WTC11 (cell line): ENCODE data around the gene CTNNA1. TPM values are rescaled to one million over a fixed set of nuclear protein-coding genes. Genes with fewer than 3 reads are reported as not detected.

Source experiments
- ATAC-seq: fragments of 200-7000 bp; cut with Tn5 transposase; 2 replicates; pipeline ENCODE4 v1.10.0; 2021; ENCODE audit warnings: mild to moderate bottlenecking, moderate library complexity
- CTCF ChIA-PET: fragments of 300-600 bp; sonication (Branson Sonifier 250); formaldehyde crosslinking; loops from one replicate; lab custom pipeline; 2021; ENCODE audit warnings: antibody characterized with exemption; lab: Charles Lee
- POLR2A ChIA-PET: fragments of 350-600 bp; sonication (Branson Sonifier 250); formaldehyde crosslinking; loops from one replicate; lab custom pipeline; 2021; ENCODE audit warnings: antibody characterized with exemption; lab: Charles Lee
- DNase-seq: peaks from one replicate; pipeline ENCODE4 v3.0.0; 2021; ENCODE audit warnings: low spot score
- H3K27ac Mint-ChIP-seq: 2 replicates; pipeline ENCODE4 v1.8.0; 2021; ENCODE audit warnings: mixed read lengths
- H3K27me3 Mint-ChIP-seq: 2 replicates; pipeline ENCODE4 v1.8.0; 2021; ENCODE audit warnings: low read depth, mild to moderate bottlenecking, moderate library complexity, mixed read lengths
- H3K36me3 Mint-ChIP-seq: 2 replicates; pipeline ENCODE4 v1.8.0; 2021; ENCODE audit warnings: mixed read lengths
- H3K4me1 Mint-ChIP-seq: 2 replicates; pipeline ENCODE4 v1.8.0; 2022; ENCODE audit warnings: mixed read lengths
- H3K4me3 Mint-ChIP-seq: 2 replicates; pipeline ENCODE4 v1.8.0; 2021; ENCODE audit warnings: mild to moderate bottlenecking, moderate library complexity, mixed read lengths
- H3K9me3 Mint-ChIP-seq: 2 replicates; pipeline ENCODE4 v1.8.0; 2021; ENCODE audit warnings: mixed read lengths
- AR ChIP-seq: fragments of 250-450 bp; sonication (Bioruptor Pico); IDR thresholded peaks from 2 replicates; pipeline ENCODE4 v1.9.0; 2021; ENCODE audit warnings: mild to moderate bottlenecking
- ATF6 ChIP-seq: sonication (generic); formaldehyde crosslinking; IDR thresholded peaks from 2 replicates; pipeline ENCODE4 v1.8.1; 2023; ENCODE audit warnings: mild to moderate bottlenecking, missing genetic modification reagents
- CBFB ChIP-seq: sonication (generic); formaldehyde crosslinking; IDR thresholded peaks from 2 replicates; pipeline ENCODE4 v1.8.1; 2022; ENCODE audit warnings: mild to moderate bottlenecking, low read depth, missing genetic modification reagents
- CREM ChIP-seq: sonication (generic); formaldehyde crosslinking; IDR thresholded peaks from 2 replicates; pipeline ENCODE4 v1.8.1; 2022; ENCODE audit warnings: mild to moderate bottlenecking, missing genetic modification reagents, moderate library complexity
- CTCF ChIP-seq: fragments of 200-600 bp; IDR thresholded peaks from 2 replicates; pipeline ENCODE4 v1.8.0; 2022; ENCODE audit warnings: antibody characterized with exemption
- ETV6 ChIP-seq: sonication (generic); formaldehyde crosslinking; IDR thresholded peaks from 2 replicates; pipeline ENCODE4 v1.8.1; 2022; ENCODE audit warnings: mild to moderate bottlenecking, missing genetic modification reagents
- FOXP1 ChIP-seq: sonication (generic); formaldehyde crosslinking; IDR thresholded peaks from 2 replicates; pipeline ENCODE4 v1.8.0; 2022; ENCODE audit warnings: missing genetic modification reagents, mild to moderate bottlenecking, moderate library complexity, borderline replicate concordance
- HMGA2 ChIP-seq: fragments of 250-450 bp; sonication (Bioruptor Pico); IDR thresholded peaks from 2 replicates; pipeline ENCODE4 v1.4.0; 2021; ENCODE audit warnings: mild to moderate bottlenecking, moderate library complexity
- PREB ChIP-seq: sonication (generic); formaldehyde crosslinking; IDR thresholded peaks from 2 replicates; pipeline ENCODE4 v1.8.1; 2022; ENCODE audit warnings: mild to moderate bottlenecking, missing genetic modification reagents, moderate library complexity, borderline replicate concordance
- SMAD4 ChIP-seq: sonication (generic); formaldehyde crosslinking; IDR thresholded peaks from 2 replicates; pipeline ENCODE4 v1.8.0; 2022; ENCODE audit warnings: mild to moderate bottlenecking, missing genetic modification reagents
- TCF7 ChIP-seq: sonication (generic); formaldehyde crosslinking; IDR thresholded peaks from 2 replicates; pipeline ENCODE4 v1.8.0; 2022; ENCODE audit warnings: mild to moderate bottlenecking, low read depth, missing genetic modification reagents, moderate library complexity
- ZNF425 ChIP-seq: fragments of 250-450 bp; sonication (Bioruptor Pico); conservative IDR thresholded peaks from 2 replicates; pipeline ENCODE4 v1.9.0; 2021; ENCODE audit warnings: mild to moderate bottlenecking
- ZNF671 ChIP-seq: fragments of 250-450 bp; sonication (Bioruptor Pico); IDR thresholded peaks from 2 replicates; pipeline ENCODE4 v1.8.0; 2021; ENCODE audit warnings: mild to moderate bottlenecking
- total RNA-seq: library from RNA; stranded (reverse); gene quantifications from 3 replicates; pipeline ENCODE4 v1.2.3, GENCODE V29; 2021

The CTNNA1 gene
- total RNA-seq, 1 experiment from 2014 or later: 309 TPM

- TF ChIP-seq PREB (CRISPR knock-in tag) (no peak), FOXP1 (no peak)
Observed at GRCh38 chr5:138955013-138955660, 201.9 kb downstream of the CTNNA1 start (continued).

- no peak for TF ChIP-seq CBFB (CRISPR knock-in tag)
- no peak for TF ChIP-seq SMAD4
- no peak for TF ChIP-seq ATF6
- no peak for TF ChIP-seq CTCF
- TF ChIP-seq ZNF671 (CRISPR knock-in tag): no peak
- Mint-ChIP-seq H3K27ac (peak overlapping the region; percentile 19; the same call in 1 of the 2 replicates), H3K36me3 (no peaks in the 10 kb centered on the region), H3K4me3 (no peak overlapping the region), H3K4me1 (peaks cover 20% of the 10 kb centered on the region), H3K9me3 (no peaks in the 10 kb centered on the region), H3K27me3 (no peaks in the 10 kb centered on the region)
- POLR2A ChIA-PET: no interaction called here
- ATAC-seq (no peak), DNase-seq (no peak)
- CTCF ChIA-PET: interaction anchor here (3.0 kb wide), 1 partner anchor 9 kb away, joined by 9 read pairs; no protein-coding TSS in a partner anchor
Observed at GRCh38 chr5:138955671-138956295, 202.6 kb downstream of the CTNNA1 start.

- ChIA-PET POLR2A (interaction anchor here (0.6 kb wide), 1 partner anchor 283 kb away, joined by 5 read pairs; no protein-coding TSS in a partner anchor), CTCF (interaction anchor here (3.0 kb wide), 1 partner anchor 10 kb away, joined by 9 read pairs; no protein-coding TSS in a partner anchor)
- ATAC-seq (no peak), DNase-seq (no peak)
- Mint-ChIP-seq H3K27ac (0 out of 2 replicates have a peak overlapping the region, but pooled peaks have one; percentile 7), H3K36me3 (no peaks in the 10 kb centered on the region), H3K9me3 (no peaks in the 10 kb centered on the region), H3K4me3 (no peak overlapping the region), H3K27me3 (no peaks in the 10 kb centered on the region), H3K4me1 (peaks cover 20% of the 10 kb centered on the region)
- TF ChIP-seq TCF7 (CRISPR knock-in tag): no peak
- no peak for TF ChIP-seq CREM (CRISPR knock-in tag)
- TF ChIP-seq AR: no peak
- no peak for TF ChIP-seq ETV6 (CRISPR knock-in tag)
- TF ChIP-seq ZNF425 (CRISPR knock-in tag): no peak
- TF ChIP-seq HMGA2 (CRISPR knock-in tag): no peak
Observed at GRCh38 chr5:138956801-138957200, 203.6 kb downstream of the CTNNA1 start.
